HL-60 (cell line): ENCODE results near the gene ROBO1.

Experiments used
- GABPA ChIP-seq: IDR thresholded peaks from 2 replicates; pipeline ENCODE4 v1.6.1; 2012; ENCODE audit warnings: low read depth
- POLR2AphosphoS5 ChIP-seq: IDR thresholded peaks from 2 replicates; pipeline ENCODE4 v1.6.1; 2012; ENCODE audit warnings: low read depth
- TF ChIP-seq, protein P1 (sequence below): IDR thresholded peaks from one replicate; pipeline ENCODE4 v1.5.1; 2011; ENCODE audit warnings: low read length, control low read depth, inconsistent platforms; ENCODE audit not compliant: insufficient read depth
- TF ChIP-seq, protein P2 (sequence below): IDR thresholded peaks from 2 replicates; pipeline ENCODE4 v1.6.1; 2012; ENCODE audit warnings: low read depth; ENCODE audit not compliant: insufficient replicate concordance

DNA sequence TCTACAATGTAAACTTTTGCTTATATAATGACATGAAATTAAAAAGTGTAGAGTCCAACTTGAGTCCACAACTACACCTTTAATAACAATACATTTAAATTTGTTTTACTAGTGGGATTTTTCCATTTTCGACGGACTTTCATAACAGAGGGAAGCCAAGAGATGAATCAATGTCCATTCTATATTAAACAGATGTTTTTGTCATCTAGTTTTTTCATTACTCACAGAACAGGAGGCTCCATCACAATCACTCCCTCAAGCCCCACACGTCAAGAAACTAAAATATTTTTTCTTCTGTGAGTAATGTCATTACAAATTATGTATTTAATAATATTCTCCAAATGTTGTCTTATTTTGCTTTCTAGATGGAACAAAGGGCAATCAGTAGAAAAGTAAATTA lies 932.9 kb downstream of the ROBO1 start:
- TF ChIP-seq, protein P1, sequence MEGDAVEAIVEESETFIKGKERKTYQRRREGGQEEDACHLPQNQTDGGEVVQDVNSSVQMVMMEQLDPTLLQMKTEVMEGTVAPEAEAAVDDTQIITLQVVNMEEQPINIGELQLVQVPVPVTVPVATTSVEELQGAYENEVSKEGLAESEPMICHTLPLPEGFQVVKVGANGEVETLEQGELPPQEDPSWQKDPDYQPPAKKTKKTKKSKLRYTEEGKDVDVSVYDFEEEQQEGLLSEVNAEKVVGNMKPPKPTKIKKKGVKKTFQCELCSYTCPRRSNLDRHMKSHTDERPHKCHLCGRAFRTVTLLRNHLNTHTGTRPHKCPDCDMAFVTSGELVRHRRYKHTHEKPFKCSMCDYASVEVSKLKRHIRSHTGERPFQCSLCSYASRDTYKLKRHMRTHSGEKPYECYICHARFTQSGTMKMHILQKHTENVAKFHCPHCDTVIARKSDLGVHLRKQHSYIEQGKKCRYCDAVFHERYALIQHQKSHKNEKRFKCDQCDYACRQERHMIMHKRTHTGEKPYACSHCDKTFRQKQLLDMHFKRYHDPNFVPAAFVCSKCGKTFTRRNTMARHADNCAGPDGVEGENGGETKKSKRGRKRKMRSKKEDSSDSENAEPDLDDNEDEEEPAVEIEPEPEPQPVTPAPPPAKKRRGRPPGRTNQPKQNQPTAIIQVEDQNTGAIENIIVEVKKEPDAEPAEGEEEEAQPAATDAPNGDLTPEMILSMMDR = no peak
- TF ChIP-seq, protein P2, sequence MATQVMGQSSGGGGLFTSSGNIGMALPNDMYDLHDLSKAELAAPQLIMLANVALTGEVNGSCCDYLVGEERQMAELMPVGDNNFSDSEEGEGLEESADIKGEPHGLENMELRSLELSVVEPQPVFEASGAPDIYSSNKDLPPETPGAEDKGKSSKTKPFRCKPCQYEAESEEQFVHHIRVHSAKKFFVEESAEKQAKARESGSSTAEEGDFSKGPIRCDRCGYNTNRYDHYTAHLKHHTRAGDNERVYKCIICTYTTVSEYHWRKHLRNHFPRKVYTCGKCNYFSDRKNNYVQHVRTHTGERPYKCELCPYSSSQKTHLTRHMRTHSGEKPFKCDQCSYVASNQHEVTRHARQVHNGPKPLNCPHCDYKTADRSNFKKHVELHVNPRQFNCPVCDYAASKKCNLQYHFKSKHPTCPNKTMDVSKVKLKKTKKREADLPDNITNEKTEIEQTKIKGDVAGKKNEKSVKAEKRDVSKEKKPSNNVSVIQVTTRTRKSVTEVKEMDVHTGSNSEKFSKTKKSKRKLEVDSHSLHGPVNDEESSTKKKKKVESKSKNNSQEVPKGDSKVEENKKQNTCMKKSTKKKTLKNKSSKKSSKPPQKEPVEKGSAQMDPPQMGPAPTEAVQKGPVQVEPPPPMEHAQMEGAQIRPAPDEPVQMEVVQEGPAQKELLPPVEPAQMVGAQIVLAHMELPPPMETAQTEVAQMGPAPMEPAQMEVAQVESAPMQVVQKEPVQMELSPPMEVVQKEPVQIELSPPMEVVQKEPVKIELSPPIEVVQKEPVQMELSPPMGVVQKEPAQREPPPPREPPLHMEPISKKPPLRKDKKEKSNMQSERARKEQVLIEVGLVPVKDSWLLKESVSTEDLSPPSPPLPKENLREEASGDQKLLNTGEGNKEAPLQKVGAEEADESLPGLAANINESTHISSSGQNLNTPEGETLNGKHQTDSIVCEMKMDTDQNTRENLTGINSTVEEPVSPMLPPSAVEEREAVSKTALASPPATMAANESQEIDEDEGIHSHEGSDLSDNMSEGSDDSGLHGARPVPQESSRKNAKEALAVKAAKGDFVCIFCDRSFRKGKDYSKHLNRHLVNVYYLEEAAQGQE = no peak
- TF ChIP-seq POLR2AphosphoS5 = no peak
- no peak for TF ChIP-seq GABPA
